ENCODE results near the gene ITGB7. TPM values are rescaled to one million over a fixed set of nuclear protein-coding genes. Genes with fewer than 3 reads are reported as not detected.

Gene ITGB7
- total and polyA plus RNA-seq, 9 of the 15 experiments (the other 6 are each of a cell fraction or from before 2014, with no cell fraction given): 0.06 to 2.0 (median 0.67) TPM

- TF ChIP-seq GTF3C2 (IDR thresholded peaks at IDR 0.05; ENCODE audit: borderline replicate concordance, extremely low read depth, insufficient read length): no peak
- no peak for TF ChIP-seq CBX1 (IDR thresholded peaks at IDR 0.05; ENCODE audit: low read depth)
- no peak for TF ChIP-seq PTBP1 (IDR thresholded peaks at IDR 0.05; ENCODE audit: low read depth, low read length)
- TF ChIP-seq, protein P1, sequence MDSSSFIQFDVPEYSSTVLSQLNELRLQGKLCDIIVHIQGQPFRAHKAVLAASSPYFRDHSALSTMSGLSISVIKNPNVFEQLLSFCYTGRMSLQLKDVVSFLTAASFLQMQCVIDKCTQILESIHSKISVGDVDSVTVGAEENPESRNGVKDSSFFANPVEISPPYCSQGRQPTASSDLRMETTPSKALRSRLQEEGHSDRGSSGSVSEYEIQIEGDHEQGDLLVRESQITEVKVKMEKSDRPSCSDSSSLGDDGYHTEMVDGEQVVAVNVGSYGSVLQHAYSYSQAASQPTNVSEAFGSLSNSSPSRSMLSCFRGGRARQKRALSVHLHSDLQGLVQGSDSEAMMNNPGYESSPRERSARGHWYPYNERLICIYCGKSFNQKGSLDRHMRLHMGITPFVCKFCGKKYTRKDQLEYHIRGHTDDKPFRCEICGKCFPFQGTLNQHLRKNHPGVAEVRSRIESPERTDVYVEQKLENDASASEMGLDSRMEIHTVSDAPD (CRISPR knock-in tag; IDR thresholded peaks at IDR 0.05): no peak
- TF ChIP-seq, protein P2, sequence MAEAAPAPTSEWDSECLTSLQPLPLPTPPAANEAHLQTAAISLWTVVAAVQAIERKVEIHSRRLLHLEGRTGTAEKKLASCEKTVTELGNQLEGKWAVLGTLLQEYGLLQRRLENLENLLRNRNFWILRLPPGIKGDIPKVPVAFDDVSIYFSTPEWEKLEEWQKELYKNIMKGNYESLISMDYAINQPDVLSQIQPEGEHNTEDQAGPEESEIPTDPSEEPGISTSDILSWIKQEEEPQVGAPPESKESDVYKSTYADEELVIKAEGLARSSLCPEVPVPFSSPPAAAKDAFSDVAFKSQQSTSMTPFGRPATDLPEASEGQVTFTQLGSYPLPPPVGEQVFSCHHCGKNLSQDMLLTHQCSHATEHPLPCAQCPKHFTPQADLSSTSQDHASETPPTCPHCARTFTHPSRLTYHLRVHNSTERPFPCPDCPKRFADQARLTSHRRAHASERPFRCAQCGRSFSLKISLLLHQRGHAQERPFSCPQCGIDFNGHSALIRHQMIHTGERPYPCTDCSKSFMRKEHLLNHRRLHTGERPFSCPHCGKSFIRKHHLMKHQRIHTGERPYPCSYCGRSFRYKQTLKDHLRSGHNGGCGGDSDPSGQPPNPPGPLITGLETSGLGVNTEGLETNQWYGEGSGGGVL (CRISPR knock-in tag; IDR thresholded peaks at IDR 0.05): no peak
- TF ChIP-seq CREB3L1 (IDR thresholded peaks at IDR 0.05; ENCODE audit: borderline replicate concordance, low read depth): peak; percentile 79
- TF ChIP-seq, protein P3, sequence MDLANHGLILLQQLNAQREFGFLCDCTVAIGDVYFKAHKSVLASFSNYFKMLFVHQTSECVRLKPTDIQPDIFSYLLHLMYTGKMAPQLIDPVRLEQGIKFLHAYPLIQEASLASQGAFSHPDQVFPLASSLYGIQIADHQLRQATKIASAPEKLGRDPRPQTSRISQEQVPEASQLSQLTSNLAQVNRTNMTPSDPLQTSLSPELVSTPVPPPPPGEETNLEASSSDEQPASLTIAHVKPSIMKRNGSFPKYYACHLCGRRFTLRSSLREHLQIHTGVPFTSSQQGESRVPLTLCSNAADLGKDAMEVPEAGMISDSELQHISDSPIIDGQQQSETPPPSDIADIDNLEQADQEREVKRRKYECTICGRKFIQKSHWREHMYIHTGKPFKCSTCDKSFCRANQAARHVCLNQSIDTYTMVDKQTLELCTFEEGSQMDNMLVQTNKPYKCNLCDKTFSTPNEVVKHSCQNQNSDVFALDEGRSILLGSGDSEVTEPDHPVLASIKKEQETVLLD (IDR thresholded peaks at IDR 0.05): peak; percentile 74; the same call in 1 of the 2 replicates
- TF ChIP-seq MTA2 (IDR thresholded peaks at IDR 0.05; ENCODE audit: low read depth): no peak
- no peak for TF ChIP-seq ZNF197 (CRISPR knock-in tag; IDR thresholded peaks at IDR 0.05; ENCODE audit: low read depth)
- no peak for TF ChIP-seq ZNF780A (CRISPR knock-in tag; IDR thresholded peaks at IDR 0.05)
- no peak; the same call in 1 of the 2 replicates for TF ChIP-seq HCFC1 (IDR thresholded peaks at IDR 0.05; ENCODE audit: low read depth, low read length)
- TF ChIP-seq GMEB1 (CRISPR knock-in tag; IDR thresholded peaks at IDR 0.05): no peak
- 0 out of 2 replicates have a peak, but pooled peaks have one; percentile 30 for TF ChIP-seq FOXP1 (CRISPR knock-in tag; IDR thresholded peaks at IDR 0.05)
- 0 out of 2 replicates have a peak, but pooled peaks have one; percentile 25 for TF ChIP-seq KLF1 (tag; IDR thresholded peaks at IDR 0.05)
- TF ChIP-seq FOXK1 (CRISPR knock-in tag; IDR thresholded peaks at IDR 0.05; ENCODE audit: borderline replicate concordance): 0 out of 2 replicates have a peak, but pooled peaks have one; percentile 31
Measured at GRCh38 chr12:53221203-53222080, 14.4 kb upstream of the ITGB7 start (continued).
